ENCODE measurements around the gene EMSY. TPM values are rescaled to one million over a fixed set of nuclear protein-coding genes. Genes with fewer than 3 reads are reported as not detected.

EMSY gene
- total RNA-seq, 5 donors from 2014 or later (not counting 1 experiment from before 2014, with no cell fraction given): 33.4 to 39.0 (median 38.0) TPM

GRCh38 chr11:76424891-76425290, 19.9 kb upstream of the EMSY start:
- 100% methylated on average over 1 of the region's 2 CpGs for WGBS (ENCODE audit: insufficient coverage)
- no peak for DNase-seq
- CTCF ChIA-PET: no interaction called here
- H3K36me3 ChIP-seq (ENCODE audit: control insufficient read depth in 2 of 2, extremely low read depth in 1 of 2, insufficient read depth in 1 of 2, low read length in 1 of 2): no peaks in the 10 kb centered on the region
- H3K9me3 ChIP-seq: no peaks in the 10 kb centered on the region
- Mint-ChIP-seq H3K27me3 (peaks cover 3 to 12% of the 10 kb centered on the region in 2 donors), H3K27ac (no peak overlapping the region), H3K9me3 (no peaks in the 10 kb centered on the region), H3K4me1 (peaks cover 0 to 4% (median 0%) of the 10 kb centered on the region in 3 donors), H3K4me3 (no peak overlapping the region), H3K36me3 (no peaks in the 10 kb centered on the region)
- H3K4me3 ChIP-seq (ENCODE audit: control insufficient read depth in 1 of 2, extremely low read depth in 1 of 2, low read length in 1 of 2): no peak overlapping the region
- H3K27ac ChIP-seq (ENCODE audit: low read length): no peak overlapping the region
- H3K27me3 ChIP-seq (replicated peaks in 1 of 2; ENCODE audit: control insufficient read depth in 2 of 2, extremely low read depth in 1 of 2, insufficient read depth in 2 of 2, low read length in 1 of 2): peaks cover 0 to under 1% of the 10 kb centered on the region in 2 experiments
- ATAC-seq (replicated peaks in 1 of 4): no peak
- POLR2A ChIA-PET: no interaction called here
- H3K4me1 ChIP-seq (ENCODE audit: control insufficient read depth in 1 of 2, extremely low read depth in 1 of 2, insufficient read depth in 2 of 2, low read length in 2 of 2): no peaks in the 10 kb centered on the region

- Histone ChIP-seq H3K4me3 (ENCODE audit: control insufficient read depth in 1 of 2, extremely low read depth in 1 of 2, low read length in 1 of 2) (no peak overlapping the region), H3K27ac (ENCODE audit: low read length) (no peak overlapping the region)
- ATAC-seq (replicated peaks in 1 of 4): no peak
Measured at GRCh38 chr11:76426660-76427059, 18.2 kb upstream of the EMSY start.

GRCh38 chr11:76436020-76436419, 8.8 kb upstream of the EMSY start:
- CTCF ChIA-PET: no interaction called here
- WGBS (ENCODE audit: insufficient coverage): no CpG with 5 or more reads among the region's 1 CpG
- H3K4me3 Mint-ChIP-seq: no peak overlapping the region
- no peaks in the 10 kb centered on the region for H3K27me3 Mint-ChIP-seq
- H3K27ac Mint-ChIP-seq: no peak overlapping the region
- H3K36me3 Mint-ChIP-seq: no peaks in the 10 kb centered on the region
- Histone ChIP-seq H3K4me1 (ENCODE audit: control insufficient read depth in 1 of 2, extremely low read depth in 1 of 2, insufficient read depth in 2 of 2, low read length in 2 of 2) (no peaks in the 10 kb centered on the region), H3K36me3 (ENCODE audit: control insufficient read depth in 2 of 2, extremely low read depth in 1 of 2, insufficient read depth in 1 of 2, low read length in 1 of 2) (no peaks in the 10 kb centered on the region), H3K27me3 (replicated peaks in 1 of 2; ENCODE audit: control insufficient read depth in 2 of 2, extremely low read depth in 1 of 2, insufficient read depth in 2 of 2, low read length in 1 of 2) (peaks cover 0 to 3% of the 10 kb centered on the region in 2 experiments), H3K9me3 (no peaks in the 10 kb centered on the region), H3K27ac (ENCODE audit: low read length) (no peak overlapping the region), H3K4me3 (ENCODE audit: control insufficient read depth in 1 of 2, extremely low read depth in 1 of 2, low read length in 1 of 2) (no peak overlapping the region)
- no peak for ATAC-seq (replicated peaks in 1 of 4)
- H3K9me3 Mint-ChIP-seq: no peaks in the 10 kb centered on the region
- POLR2A ChIA-PET: no interaction called here
- DNase-seq: no peak
- peaks cover 0 to under 1% (median 0%) of the 10 kb centered on the region in 3 donors for H3K4me1 Mint-ChIP-seq

More at GRCh38 chr11:76426660-76427059, 18.2 kb upstream of the EMSY start:
- H3K4me1 ChIP-seq (ENCODE audit: control insufficient read depth in 1 of 2, extremely low read depth in 1 of 2, insufficient read depth in 2 of 2, low read length in 2 of 2): no peaks in the 10 kb centered on the region
- POLR2A ChIA-PET: no interaction called here
- Mint-ChIP-seq H3K4me3 (no peak overlapping the region), H3K27me3 (peaks cover 3 to 12% of the 10 kb centered on the region in 2 donors), H3K36me3 (no peaks in the 10 kb centered on the region), H3K27ac (no peak overlapping the region), H3K9me3 (no peaks in the 10 kb centered on the region), H3K4me1 (peaks cover 0 to 4% (median 0%) of the 10 kb centered on the region in 3 donors)
- no peak for DNase-seq
- no peaks in the 10 kb centered on the region for H3K9me3 ChIP-seq
- no peaks in the 10 kb centered on the region for H3K36me3 ChIP-seq (ENCODE audit: control insufficient read depth in 2 of 2, extremely low read depth in 1 of 2, insufficient read depth in 1 of 2, low read length in 1 of 2)
- no peaks in the 10 kb centered on the region for H3K27me3 ChIP-seq (replicated peaks in 1 of 2; ENCODE audit: control insufficient read depth in 2 of 2, extremely low read depth in 1 of 2, insufficient read depth in 2 of 2, low read length in 1 of 2)
- CTCF ChIA-PET: no interaction called here

GRCh38 chr11:76443268-76443980, 1.4 kb upstream of the EMSY start:
- no peaks in the 10 kb centered on the region for H3K27me3 ChIP-seq (replicated peaks in 1 of 2; ENCODE audit: control insufficient read depth in 2 of 2, extremely low read depth in 1 of 2, insufficient read depth in 2 of 2, low read length in 1 of 2)
- H3K4me1 ChIP-seq (ENCODE audit: control insufficient read depth in 1 of 2, extremely low read depth in 1 of 2, insufficient read depth in 2 of 2, low read length in 2 of 2): peaks cover 11 to 12% of the 10 kb centered on the region in 2 experiments
- no peaks in the 10 kb centered on the region for H3K27me3 Mint-ChIP-seq
- no peaks in the 10 kb centered on the region for H3K9me3 Mint-ChIP-seq
- peak overlapping the region; percentile 77 for H3K27ac ChIP-seq (ENCODE audit: low read length)
- ATAC-seq (replicated peaks in 1 of 4) (no peak), DNase-seq (no peak)
- peak overlapping the region; percentile 94 to 97 (median 96) for H3K4me3 Mint-ChIP-seq
- CTCF ChIA-PET: no interaction called here
- peaks cover 29 to 40% (median 38%) of the 10 kb centered on the region in 3 donors for H3K4me1 Mint-ChIP-seq
- no peaks in the 10 kb centered on the region for H3K9me3 ChIP-seq
- H3K4me3 ChIP-seq (ENCODE audit: control insufficient read depth in 1 of 2, extremely low read depth in 1 of 2, low read length in 1 of 2): peak overlapping the region in 1 of 2 donors; percentile 94
- peak overlapping the region; percentile 93 to 96 for H3K27ac Mint-ChIP-seq
- POLR2A ChIA-PET: no interaction called here
- peaks cover 8% of the 10 kb centered on the region for H3K36me3 Mint-ChIP-seq
- H3K36me3 ChIP-seq (ENCODE audit: control insufficient read depth in 2 of 2, extremely low read depth in 1 of 2, insufficient read depth in 1 of 2, low read length in 1 of 2): peaks cover 4 to 7% of the 10 kb centered on the region in 2 donors
- 40% methylated on average over 2 of the region's 10 CpGs for WGBS (ENCODE audit: insufficient coverage)

- peak overlapping the region; percentile 94 to 95 for H3K4me3 ChIP-seq (ENCODE audit: control insufficient read depth in 1 of 2, extremely low read depth in 1 of 2, low read length in 1 of 2)
- Mint-ChIP-seq H3K27ac (peak overlapping the region; percentile 93 to 96), H3K27me3 (no peaks in the 10 kb centered on the region), H3K4me1 (peaks cover 31 to 46% (median 41%) of the 10 kb centered on the region in 3 donors), H3K4me3 (peak overlapping the region; percentile 94 to 97 (median 96)), H3K9me3 (no peaks in the 10 kb centered on the region), H3K36me3 (peaks cover 12% of the 10 kb centered on the region)
- no peaks in the 10 kb centered on the region for H3K9me3 ChIP-seq
- DNase-seq (no peak), ATAC-seq (replicated peaks in 1 of 4) (no peak)
- peaks cover 4 to 10% of the 10 kb centered on the region in 2 donors for H3K36me3 ChIP-seq (ENCODE audit: control insufficient read depth in 2 of 2, extremely low read depth in 1 of 2, insufficient read depth in 1 of 2, low read length in 1 of 2)
- peak overlapping the region; percentile 77 for H3K27ac ChIP-seq (ENCODE audit: low read length)
- CTCF ChIA-PET: no interaction called here
- POLR2A ChIA-PET: no interaction called here
- 0% methylated on average over 6 of the region's 10 CpGs for WGBS (ENCODE audit: insufficient coverage)
- no peaks in the 10 kb centered on the region for H3K27me3 ChIP-seq (replicated peaks in 1 of 2; ENCODE audit: control insufficient read depth in 2 of 2, extremely low read depth in 1 of 2, insufficient read depth in 2 of 2, low read length in 1 of 2)
- peaks cover 11 to 12% of the 10 kb centered on the region in 2 experiments for H3K4me1 ChIP-seq (ENCODE audit: control insufficient read depth in 1 of 2, extremely low read depth in 1 of 2, insufficient read depth in 2 of 2, low read length in 2 of 2)
Measured at GRCh38 chr11:76444065-76444383, 794 bp upstream of the EMSY start.

- ChIA-PET POLR2A (interaction anchor here (0.6 to 0.7 kb wide), 2 partner anchors 536 to 1193 kb away, joined by 3 to 4 read pairs; no protein-coding TSS in a partner anchor), CTCF (interaction anchor here in 1 of 2 donors (0.6 kb wide), 1 partner anchor 13 kb away, joined by 3 read pairs; no protein-coding TSS in a partner anchor)
- Mint-ChIP-seq H3K4me3 (peak overlapping the region; percentile 94 to 97 (median 96)), H3K36me3 (peaks cover 20% of the 10 kb centered on the region), H3K27ac (peak overlapping the region; percentile 93 to 96), H3K9me3 (no peaks in the 10 kb centered on the region), H3K27me3 (no peaks in the 10 kb centered on the region), H3K4me1 (peaks cover 41 to 55% (median 46%) of the 10 kb centered on the region in 3 donors)
- Histone ChIP-seq H3K4me1 (ENCODE audit: control insufficient read depth in 1 of 2, extremely low read depth in 1 of 2, insufficient read depth in 2 of 2, low read length in 2 of 2) (peaks cover 11 to 12% of the 10 kb centered on the region in 2 experiments), H3K36me3 (ENCODE audit: control insufficient read depth in 2 of 2, extremely low read depth in 1 of 2, insufficient read depth in 1 of 2, low read length in 1 of 2) (peaks cover 4 to 16% of the 10 kb centered on the region in 2 donors), H3K27ac (ENCODE audit: low read length) (peak overlapping the region; percentile 77), H3K9me3 (no peaks in the 10 kb centered on the region), H3K4me3 (ENCODE audit: control insufficient read depth in 1 of 2, extremely low read depth in 1 of 2, low read length in 1 of 2) (peak overlapping the region; percentile 94 to 95), H3K27me3 (replicated peaks in 1 of 2; ENCODE audit: control insufficient read depth in 2 of 2, extremely low read depth in 1 of 2, insufficient read depth in 2 of 2, low read length in 1 of 2) (no peaks in the 10 kb centered on the region)
- ATAC-seq (replicated peaks in 1 of 4) (peak; percentile 3 to 10 (median 6)), DNase-seq (peak in 33 of 35 experiments; percentile 0 to 48 (median 17))
- WGBS (ENCODE audit: insufficient coverage): under 1% methylated on average over 41 of the region's 56 CpGs
Measured at GRCh38 chr11:76445121-76446084, 585 bp downstream of the EMSY start.
